ENCODE results near the gene RAB22A. TPM values are rescaled to one million over a fixed set of nuclear protein-coding genes. Genes with fewer than 3 reads are reported as not detected.

RAB22A gene
- total and polyA plus RNA-seq, 2 donors (not counting 3 experiments of a cell fraction or from before 2014, with no cell fraction given): 8.6 to 16.3 TPM

- H3K4me2 ChIP-seq (ENCODE audit: insufficient read depth, low read length): peak overlapping the region; percentile 13
- H3K27me3 ChIP-seq (ENCODE audit: control insufficient read depth in 2 of 2, insufficient read depth in 2 of 2, low read length in 2 of 2): no peaks in the 10 kb centered on the region
- no peak overlapping the region for H3K9ac ChIP-seq (replicated peaks; ENCODE audit: extremely low read depth, insufficient read depth, low read length)
- peak overlapping the region; percentile 79 for H3K27ac ChIP-seq (ENCODE audit: insufficient read depth, low read depth, low read length)
- no peak for TF ChIP-seq GATA2 (IDR thresholded peaks at IDR 0.05; ENCODE audit: insufficient read depth, insufficient read length, low read depth, low read length)
- TF ChIP-seq FOS (IDR thresholded peaks at IDR 0.05; ENCODE audit: borderline replicate concordance, insufficient read depth, low read length): peak; percentile 14
- H2AFZ ChIP-seq (ENCODE audit: low read depth, low read length): no peak overlapping the region
- ChIA-PET POLR2A (no interaction called here), CTCF (no interaction called here)
- H3K9me1 ChIP-seq (replicated peaks; ENCODE audit: control insufficient read depth, extremely low read depth, insufficient read depth, low read length): no peaks in the 10 kb centered on the region
- H3K4me1 ChIP-seq (ENCODE audit: control insufficient read depth, extremely low read depth, insufficient read depth, low read length): peaks cover 36% of the 10 kb centered on the region
- dilution Hi-C loops (cut with MboI; ENCODE audit: extremely low pct_ligation_motif_present, low sequenced_read_pairs): no loop called here
- H3K36me3 ChIP-seq (ENCODE audit: control insufficient read depth in 2 of 2, extremely low read depth in 1 of 2, insufficient read depth in 2 of 2, low read length in 2 of 2): peaks cover 4 to 10% of the 10 kb centered on the region in 2 experiments
- H3K9me3 ChIP-seq (replicated peaks; ENCODE audit: control insufficient read depth, insufficient read depth, low read length): no peaks in the 10 kb centered on the region
- peak; percentile 48 for FAIRE-seq
- BruUV-seq (replicated peaks): no TSS peak
- H3K4me3 ChIP-seq (replicated peaks in 1 of 3; ENCODE audit: insufficient read depth in 1 of 3, low read depth in 1 of 3, low read length in 3 of 3): no peak overlapping the region
- H4K20me1 ChIP-seq (replicated peaks; ENCODE audit: control insufficient read depth, extremely low read depth, insufficient read depth, low read length): no peaks in the 10 kb centered on the region
- intact Hi-C loops (cut with micrococcal nuclease): loop anchor here (5.0 kb wide), 1 partner anchor 46 kb away; the partner anchor contains the start of gene VAPB
- DNase-seq (ENCODE audit: low read depth, low spot score): peak; percentile 8
- H3K79me2 ChIP-seq (ENCODE audit: control insufficient read depth, insufficient read depth, low read length): peaks cover 37% of the 10 kb centered on the region
Observed at GRCh38 chr20:58340853-58341252, 31.3 kb downstream of the RAB22A start.

- peaks cover 36% of the 10 kb centered on the region for H3K4me1 ChIP-seq (ENCODE audit: control insufficient read depth, extremely low read depth, insufficient read depth, low read length)
- TF ChIP-seq POLR2A (IDR thresholded peaks at IDR 0.05; ENCODE audit: low read depth, low read length) (no peak), EZH2 (IDR thresholded peaks at IDR 0.05; ENCODE audit: borderline replicate concordance, low read depth, low read length, severe bottlenecking) (no peak), FOS (IDR thresholded peaks at IDR 0.05; ENCODE audit: borderline replicate concordance, insufficient read depth, low read length) (peak; percentile 77), JUN (IDR thresholded peaks at IDR 0.05; ENCODE audit: borderline replicate concordance, insufficient read depth, insufficient read length, low read depth) (peak; percentile 55), GATA2 (IDR thresholded peaks at IDR 0.05; ENCODE audit: insufficient read depth, insufficient read length, low read depth, low read length) (peak; percentile 69)
- ChIA-PET CTCF (interaction anchor here (0.7 to 1.6 kb wide), 3 partner anchors 19 to 206 kb away, joined by 3 to 5 read pairs (median 4); no protein-coding TSS in a partner anchor), POLR2A (interaction anchor here (0.6 to 0.7 kb wide), 2 partner anchors 18 to 46 kb away, joined by 3 to 5 read pairs; partner anchors contain the start of gene VAPB)
- H3K27me3 ChIP-seq (ENCODE audit: control insufficient read depth in 2 of 2, insufficient read depth in 2 of 2, low read length in 2 of 2): no peaks in the 10 kb centered on the region
- peak; percentile 73 for FAIRE-seq
- TSS peak; percentile 43 for BruUV-seq (replicated peaks)
- intact Hi-C loops (cut with micrococcal nuclease) (loop anchor here (1.0 to 5.0 kb wide), 2 partner anchors 33 to 45 kb away; partner anchors contain the start of genes RAB22A and VAPB), dilution Hi-C loops (cut with MboI; ENCODE audit: extremely low pct_ligation_motif_present, low sequenced_read_pairs) (no loop called here)
- peak overlapping the region; percentile 72 for H3K4me2 ChIP-seq (ENCODE audit: insufficient read depth, low read length)
- peaks cover 4 to 11% of the 10 kb centered on the region in 2 experiments for H3K36me3 ChIP-seq (ENCODE audit: control insufficient read depth in 2 of 2, extremely low read depth in 1 of 2, insufficient read depth in 2 of 2, low read length in 2 of 2)
- DNase-seq (ENCODE audit: low read depth, low spot score): peak; percentile 69
- peak overlapping the region; percentile 52 for H3K9ac ChIP-seq (replicated peaks; ENCODE audit: extremely low read depth, insufficient read depth, low read length)
- no peaks in the 10 kb centered on the region for H3K9me3 ChIP-seq (replicated peaks; ENCODE audit: control insufficient read depth, insufficient read depth, low read length)
- H3K4me3 ChIP-seq (replicated peaks in 1 of 3; ENCODE audit: insufficient read depth in 1 of 3, low read depth in 1 of 3, low read length in 3 of 3): peak overlapping the region in 1 of 3 experiments; percentile 24
- H3K27ac ChIP-seq (ENCODE audit: insufficient read depth, low read depth, low read length): peak overlapping the region; percentile 79
- no peak overlapping the region for H2AFZ ChIP-seq (ENCODE audit: low read depth, low read length)
- H3K9me1 ChIP-seq (replicated peaks; ENCODE audit: control insufficient read depth, extremely low read depth, insufficient read depth, low read length): no peaks in the 10 kb centered on the region
- no peaks in the 10 kb centered on the region for H4K20me1 ChIP-seq (replicated peaks; ENCODE audit: control insufficient read depth, extremely low read depth, insufficient read depth, low read length)
- peaks cover 34% of the 10 kb centered on the region for H3K79me2 ChIP-seq (ENCODE audit: control insufficient read depth, insufficient read depth, low read length)
Observed at GRCh38 chr20:58342104-58342945, 32.8 kb downstream of the RAB22A start.
